ENCODE results near the gene F11R.

Gene F11R

DNA sequence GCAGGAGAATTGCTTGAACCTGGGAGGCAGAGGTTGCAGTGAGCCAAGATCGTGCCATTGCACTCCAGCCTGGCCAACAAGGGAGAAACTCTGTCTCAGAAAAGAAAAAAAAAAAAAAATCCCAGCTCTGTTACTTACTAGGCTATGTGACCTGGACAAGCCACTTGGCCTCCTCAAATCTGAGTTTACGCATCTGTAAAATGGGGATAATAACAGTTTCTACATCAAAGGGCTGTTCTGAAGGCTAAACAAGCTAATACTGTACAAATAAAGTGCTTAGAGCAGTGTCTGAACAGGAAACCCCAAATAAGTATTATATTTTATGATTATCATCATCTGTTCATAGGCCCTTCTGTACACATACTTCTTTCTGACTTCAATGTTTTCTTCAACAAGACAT, 13.6 kb downstream of the F11R start:
- no peak overlapping the region for H3K4ac ChIP-seq (ENCODE audit: low read depth in 1 of 2, low read length in 2 of 2)
- H3K9me3 ChIP-seq (ENCODE audit: control insufficient read depth, low read length): no peaks in the 10 kb centered on the region
- DNase-seq: no peak
- no peak overlapping the region for H3K14ac ChIP-seq (ENCODE audit: low read length in 2 of 2)
- no peak overlapping the region for H3K4me3 ChIP-seq (ENCODE audit: insufficient read depth in 1 of 2, low read depth in 1 of 2, low read length in 2 of 2)
- no peak overlapping the region for H2BK120ac ChIP-seq (ENCODE audit: low read depth, low read length)
- WGBS: 100% methylated on average over 1 of the region's 2 CpGs
- no peak overlapping the region for H2BK15ac ChIP-seq (ENCODE audit: low read depth, poor library complexity, severe bottlenecking)
- H3K4me1 ChIP-seq (ENCODE audit: control insufficient read depth, insufficient read depth, low read depth, low read length): no peaks in the 10 kb centered on the region
- no peak overlapping the region for H3K4me2 ChIP-seq (ENCODE audit: low read length, poor library complexity, severe bottlenecking)
- H2AK5ac ChIP-seq (ENCODE audit: low read length, severe bottlenecking): no peak overlapping the region
- H2BK5ac ChIP-seq (ENCODE audit: low read depth, low read length, poor library complexity, severe bottlenecking): no peak overlapping the region
- no peak overlapping the region for H3K9ac ChIP-seq (ENCODE audit: low read length)
- H2BK12ac ChIP-seq (ENCODE audit: low read length in 2 of 2): no peak overlapping the region
- H3K27me3 ChIP-seq (ENCODE audit: control insufficient read depth in 1 of 2, insufficient read depth in 1 of 2, low read length in 2 of 2): no peaks in the 10 kb centered on the region
- no peak overlapping the region for H4K8ac ChIP-seq (ENCODE audit: low read length)
- H3K27ac ChIP-seq (ENCODE audit: low read length, poor library complexity, severe bottlenecking): no peak overlapping the region
- peaks cover 6% of the 10 kb centered on the region for H3K79me1 ChIP-seq (replicated peaks; ENCODE audit: low read length, poor library complexity, severe bottlenecking)
- H2AFZ ChIP-seq (ENCODE audit: low read depth, low read length): no peak overlapping the region
- H3K36me3 ChIP-seq (ENCODE audit: control insufficient read depth in 1 of 2, insufficient read depth in 2 of 2, low read depth in 1 of 2, low read length in 2 of 2): no peaks in the 10 kb centered on the region
- H3K23ac ChIP-seq (ENCODE audit: low read length in 2 of 2): no peak overlapping the region
- H3K18ac ChIP-seq (ENCODE audit: low read depth in 1 of 2, low read length in 2 of 2): no peak overlapping the region
- no peak overlapping the region for H4K91ac ChIP-seq (ENCODE audit: low read length)

DNA sequence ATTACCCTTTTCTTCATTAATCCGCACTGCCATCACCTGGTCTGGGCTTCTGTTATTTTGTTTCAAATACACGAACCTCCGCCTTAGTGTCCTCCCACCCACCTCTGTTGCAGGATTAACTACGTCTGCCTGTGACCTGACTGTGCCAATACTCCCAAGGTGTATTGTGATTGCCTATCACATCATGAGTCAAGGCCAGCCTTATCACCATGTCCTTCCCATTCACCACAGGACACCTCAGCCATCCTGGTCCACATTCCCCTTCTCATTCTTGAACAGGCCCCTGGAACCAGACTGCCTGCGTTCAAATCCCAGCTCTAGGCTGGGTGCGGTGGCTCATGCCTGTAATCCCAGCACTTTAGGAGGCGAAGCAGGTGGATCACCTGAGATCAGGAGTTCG, 14.4 kb downstream of the F11R start:
- Histone ChIP-seq H3K27me3 (ENCODE audit: control insufficient read depth in 1 of 2, insufficient read depth in 1 of 2, low read length in 2 of 2) (no peaks in the 10 kb centered on the region), H3K9ac (ENCODE audit: low read length) (no peak overlapping the region), H4K91ac (ENCODE audit: low read length) (no peak overlapping the region), H3K27ac (ENCODE audit: low read length, poor library complexity, severe bottlenecking) (no peak overlapping the region), H3K4me2 (ENCODE audit: low read length, poor library complexity, severe bottlenecking) (no peak overlapping the region), H3K4ac (ENCODE audit: low read depth in 1 of 2, low read length in 2 of 2) (no peak overlapping the region), H2AFZ (ENCODE audit: low read depth, low read length) (no peak overlapping the region), H2AK5ac (ENCODE audit: low read length, severe bottlenecking) (no peak overlapping the region), H3K9me3 (ENCODE audit: control insufficient read depth, low read length) (no peaks in the 10 kb centered on the region), H2BK12ac (ENCODE audit: low read length in 2 of 2) (no peak overlapping the region), H3K23ac (ENCODE audit: low read length in 2 of 2) (no peak overlapping the region), H2BK5ac (ENCODE audit: low read depth, low read length, poor library complexity, severe bottlenecking) (no peak overlapping the region), H3K4me3 (ENCODE audit: insufficient read depth in 1 of 2, low read depth in 1 of 2, low read length in 2 of 2) (no peak overlapping the region), H3K14ac (ENCODE audit: low read length in 2 of 2) (no peak overlapping the region), H2BK120ac (ENCODE audit: low read depth, low read length) (no peak overlapping the region), H3K36me3 (ENCODE audit: control insufficient read depth in 1 of 2, insufficient read depth in 2 of 2, low read depth in 1 of 2, low read length in 2 of 2) (no peaks in the 10 kb centered on the region), H2BK15ac (ENCODE audit: low read depth, poor library complexity, severe bottlenecking) (no peak overlapping the region), H3K4me1 (ENCODE audit: control insufficient read depth, insufficient read depth, low read depth, low read length) (no peaks in the 10 kb centered on the region), H3K79me1 (replicated peaks; ENCODE audit: low read length, poor library complexity, severe bottlenecking) (peaks cover 4% of the 10 kb centered on the region), H4K8ac (ENCODE audit: low read length) (no peak overlapping the region), H3K18ac (ENCODE audit: low read depth in 1 of 2, low read length in 2 of 2) (no peak overlapping the region)
- 94% methylated on average over 6 of the region's 8 CpGs for WGBS
- no peak for DNase-seq

DNA sequence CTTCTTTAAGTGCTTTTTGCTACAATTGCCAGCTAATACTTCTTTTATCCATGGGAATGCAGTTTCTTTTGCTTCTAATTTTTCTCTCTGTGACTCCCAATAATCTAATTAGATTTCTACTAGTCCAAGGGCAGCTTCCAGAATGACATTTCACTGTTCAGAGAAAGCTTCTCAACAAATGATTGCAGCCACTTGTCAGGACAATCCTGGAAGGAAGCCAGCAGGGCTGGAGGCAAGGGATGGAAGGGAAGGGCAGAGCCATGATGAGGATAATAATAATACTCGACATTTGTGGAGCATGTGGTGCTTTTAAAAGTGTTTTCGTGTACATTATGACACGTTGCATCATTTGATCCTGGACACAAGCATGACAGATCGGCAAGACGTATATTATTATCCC, 19.4 kb downstream of the F11R start:
- no peak for DNase-seq
- no peak overlapping the region for H2AFZ ChIP-seq (ENCODE audit: low read depth, low read length)
- no peak overlapping the region for H2BK12ac ChIP-seq (ENCODE audit: low read length in 2 of 2)
- no peak overlapping the region for H3K18ac ChIP-seq (ENCODE audit: low read depth in 1 of 2, low read length in 2 of 2)
- no peak overlapping the region for H3K4me3 ChIP-seq (ENCODE audit: insufficient read depth in 1 of 2, low read depth in 1 of 2, low read length in 2 of 2)
- H3K27me3 ChIP-seq (ENCODE audit: control insufficient read depth in 1 of 2, insufficient read depth in 1 of 2, low read length in 2 of 2): peaks cover 0 to 5% of the 10 kb centered on the region in 2 experiments
- H3K4me2 ChIP-seq (ENCODE audit: low read length, poor library complexity, severe bottlenecking): no peak overlapping the region
- no peak overlapping the region for H2AK5ac ChIP-seq (ENCODE audit: low read length, severe bottlenecking)
- H3K36me3 ChIP-seq (ENCODE audit: control insufficient read depth in 1 of 2, insufficient read depth in 2 of 2, low read depth in 1 of 2, low read length in 2 of 2): peaks cover 0 to 27% of the 10 kb centered on the region in 2 experiments
- H2BK120ac ChIP-seq (ENCODE audit: low read depth, low read length): no peak overlapping the region
- H3K23ac ChIP-seq (ENCODE audit: low read length in 2 of 2): no peak overlapping the region
- WGBS: 87% methylated on average over 5 of the region's 5 CpGs
- no peaks in the 10 kb centered on the region for H3K4me1 ChIP-seq (ENCODE audit: control insufficient read depth, insufficient read depth, low read depth, low read length)
- no peak overlapping the region for H4K91ac ChIP-seq (ENCODE audit: low read length)
- no peak overlapping the region for H4K8ac ChIP-seq (ENCODE audit: low read length)
- no peak overlapping the region for H3K9ac ChIP-seq (ENCODE audit: low read length)
- H3K27ac ChIP-seq (ENCODE audit: low read length, poor library complexity, severe bottlenecking): no peak overlapping the region
- H3K9me3 ChIP-seq (ENCODE audit: control insufficient read depth, low read length): no peaks in the 10 kb centered on the region
- H3K4ac ChIP-seq (ENCODE audit: low read depth in 1 of 2, low read length in 2 of 2): no peak overlapping the region
- peaks cover 1% of the 10 kb centered on the region for H3K79me1 ChIP-seq (replicated peaks; ENCODE audit: low read length, poor library complexity, severe bottlenecking)
- no peak overlapping the region for H3K14ac ChIP-seq (ENCODE audit: low read length in 2 of 2)
- H2BK5ac ChIP-seq (ENCODE audit: low read depth, low read length, poor library complexity, severe bottlenecking): no peak overlapping the region
- no peak overlapping the region for H2BK15ac ChIP-seq (ENCODE audit: low read depth, poor library complexity, severe bottlenecking)

DNA sequence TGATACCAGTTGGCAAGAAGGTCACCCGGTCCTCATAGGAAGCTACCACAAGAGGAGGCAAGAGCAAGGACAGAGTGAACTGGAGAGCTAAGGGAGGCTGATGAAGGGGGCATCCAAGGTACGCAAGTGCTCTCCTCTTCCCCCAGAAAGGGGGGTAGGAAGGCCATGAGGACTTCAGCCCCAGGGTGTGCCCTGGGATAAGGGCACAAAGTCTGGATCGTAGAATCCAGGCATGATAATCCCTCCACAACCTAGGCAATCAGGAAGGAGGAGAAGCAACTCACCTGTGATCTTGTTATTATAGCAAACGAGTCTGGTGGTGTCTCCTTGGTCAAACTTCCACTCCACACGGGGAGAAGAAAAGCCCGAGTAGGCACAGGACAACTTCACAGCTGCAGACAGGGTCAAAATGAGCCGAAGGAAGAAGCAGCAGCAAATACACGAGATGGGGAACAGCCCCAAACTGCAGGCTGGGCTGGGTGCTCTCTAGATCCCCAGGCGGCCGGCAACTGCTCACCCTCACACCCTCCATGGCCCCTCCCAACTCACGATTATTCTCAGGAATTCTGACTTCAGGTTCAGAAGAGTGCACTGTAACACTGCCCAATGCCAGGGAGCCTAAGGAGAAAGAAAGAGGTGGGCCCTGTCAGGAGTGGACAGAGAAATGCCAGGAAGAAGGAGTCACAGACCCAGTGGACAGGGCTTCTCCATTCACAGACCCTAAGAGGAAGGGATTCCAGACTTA, 20.0 kb downstream of the F11R start:
- H2AFZ ChIP-seq (ENCODE audit: low read depth, low read length): no peak overlapping the region
- no peak overlapping the region for H3K23ac ChIP-seq (ENCODE audit: low read length in 2 of 2)
- no peak overlapping the region for H2BK15ac ChIP-seq (ENCODE audit: low read depth, poor library complexity, severe bottlenecking)
- H3K4me1 ChIP-seq (ENCODE audit: control insufficient read depth, insufficient read depth, low read depth, low read length): no peaks in the 10 kb centered on the region
- no peak overlapping the region for H2BK12ac ChIP-seq (ENCODE audit: low read length in 2 of 2)
- H3K27ac ChIP-seq (ENCODE audit: low read length, poor library complexity, severe bottlenecking): no peak overlapping the region
- H3K14ac ChIP-seq (ENCODE audit: low read length in 2 of 2): no peak overlapping the region
- no peak overlapping the region for H4K8ac ChIP-seq (ENCODE audit: low read length)
- H3K18ac ChIP-seq (ENCODE audit: low read depth in 1 of 2, low read length in 2 of 2): no peak overlapping the region
- H3K9ac ChIP-seq (ENCODE audit: low read length): no peak overlapping the region
- no peak for DNase-seq
- no peak overlapping the region for H3K4ac ChIP-seq (ENCODE audit: low read depth in 1 of 2, low read length in 2 of 2)
- peaks cover 1% of the 10 kb centered on the region for H3K79me1 ChIP-seq (replicated peaks; ENCODE audit: low read length, poor library complexity, severe bottlenecking)
- H2AK5ac ChIP-seq (ENCODE audit: low read length, severe bottlenecking): no peak overlapping the region
- peaks cover 0 to 5% of the 10 kb centered on the region in 2 experiments for H3K27me3 ChIP-seq (ENCODE audit: control insufficient read depth in 1 of 2, insufficient read depth in 1 of 2, low read length in 2 of 2)
- no peak overlapping the region for H2BK5ac ChIP-seq (ENCODE audit: low read depth, low read length, poor library complexity, severe bottlenecking)
- H3K4me3 ChIP-seq (ENCODE audit: insufficient read depth in 1 of 2, low read depth in 1 of 2, low read length in 2 of 2): no peak overlapping the region
- H4K91ac ChIP-seq (ENCODE audit: low read length): no peak overlapping the region
- 92% methylated on average over 9 of the region's 11 CpGs for WGBS
- H2BK120ac ChIP-seq (ENCODE audit: low read depth, low read length): no peak overlapping the region
- H3K9me3 ChIP-seq (ENCODE audit: control insufficient read depth, low read length): no peaks in the 10 kb centered on the region
- no peak overlapping the region for H3K4me2 ChIP-seq (ENCODE audit: low read length, poor library complexity, severe bottlenecking)
- H3K36me3 ChIP-seq (ENCODE audit: control insufficient read depth in 1 of 2, insufficient read depth in 2 of 2, low read depth in 1 of 2, low read length in 2 of 2): peaks cover 0 to 27% of the 10 kb centered on the region in 2 experiments
